MCF 10A (cell line): ENCODE measurements around the gene SPIC. TPM values are rescaled to one million over a fixed set of nuclear protein-coding genes. Genes with fewer than 3 reads are reported as not detected.

Experiments
- BruUV-seq: library from RNA; stranded (reverse); fragments of 400-500 nt; replicated peaks from 2 replicates; lab custom pipeline; 2021; lab: Mats Ljungman, UMichigan
- CTCF ChIA-PET: fragments of 300-600 bp; sonication (Branson Sonifier 250); formaldehyde crosslinking; extraction: SDS; loops from one replicate; lab custom pipeline; 2021; ENCODE audit warnings: antibody characterized with exemption, inconsistent platforms; lab: Yijun Ruan, JAX
- POLR2A ChIA-PET: fragments of 300-600, 350-650 bp; sonication (Branson Sonifier 250); formaldehyde crosslinking; extraction: SDS; loops from one replicate; lab custom pipeline; 2020; ENCODE audit warnings: antibody characterized with exemption, inconsistent platforms; lab: Yijun Ruan, JAX
- DNase-seq: peaks from one replicate; pipeline ENCODE4 v3.0.0-alpha.2; 2018; ENCODE audit not compliant: unreplicated experiment
- H3K27ac Mint-ChIP-seq: one replicate; pipeline ENCODE4 v1.8.0; 2022; ENCODE audit warnings: mild to moderate bottlenecking, low read depth, mixed read lengths; ENCODE audit not compliant: unreplicated experiment
- H3K27me3 Mint-ChIP-seq: one replicate; pipeline ENCODE4 v1.8.0; 2022; ENCODE audit warnings: mixed read lengths; ENCODE audit not compliant: insufficient read depth, unreplicated experiment
- H3K36me3 Mint-ChIP-seq: one replicate; pipeline ENCODE4 v1.8.0; 2022; ENCODE audit warnings: mild to moderate bottlenecking, moderate library complexity, mixed read lengths; ENCODE audit not compliant: insufficient read depth, unreplicated experiment
- H3K4me1 Mint-ChIP-seq: one replicate; pipeline ENCODE4 v1.8.0; 2022; ENCODE audit warnings: mixed read lengths; ENCODE audit not compliant: insufficient read depth, unreplicated experiment
- H3K4me3 Mint-ChIP-seq: one replicate; pipeline ENCODE4 v1.8.0; 2022; ENCODE audit warnings: mild to moderate bottlenecking, moderate library complexity, mixed read lengths; ENCODE audit not compliant: unreplicated experiment
- H3K9me3 Mint-ChIP-seq: one replicate; pipeline ENCODE4 v1.8.0; 2022; ENCODE audit warnings: mixed read lengths; ENCODE audit not compliant: unreplicated experiment
- CTCF ChIP-seq: fragments of 200-600 bp; IDR thresholded peaks from one replicate; pipeline ENCODE4 v1.8.0; 2022; ENCODE audit warnings: antibody characterized with exemption, mild to moderate bottlenecking; ENCODE audit not compliant: unreplicated experiment
- intact Hi-C: fragments of 100-400 bp; cut with micrococcal nuclease; formaldehyde crosslinking; loops from 2 replicates; pipeline ENCODE4 v1.14.1; 2022
- total RNA-seq: library from RNA; stranded (reverse); gene quantifications from 2 replicates; pipeline ENCODE4 v1.2.3, GENCODE V29; 2022

SPIC gene
- total RNA-seq, 1 experiment from 2014 or later: not detected

DNA sequence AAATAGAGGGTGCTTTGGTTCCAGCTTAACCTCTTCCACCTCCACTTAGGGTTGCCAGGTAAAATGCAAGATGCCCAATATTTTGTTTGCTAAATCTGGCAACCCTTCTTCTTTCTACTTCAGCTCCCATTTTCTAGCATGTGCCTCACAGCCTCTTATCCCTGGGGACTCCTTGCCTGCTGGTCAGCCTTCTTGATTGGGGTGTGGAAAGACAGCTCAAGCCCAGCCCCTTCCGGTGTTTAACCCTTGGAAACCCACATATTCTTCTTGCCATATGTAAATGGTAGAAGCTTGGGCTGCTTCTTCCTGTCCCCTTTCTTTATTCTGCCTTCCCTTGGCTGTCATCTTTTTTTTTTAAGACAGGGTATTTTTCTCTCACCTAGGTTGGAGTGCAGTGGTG lies 5.7 kb downstream of the SPIC start:
- Mint-ChIP-seq H3K36me3 (no peaks in the 10 kb centered on the region), H3K4me1 (no peaks in the 10 kb centered on the region), H3K9me3 (no peaks in the 10 kb centered on the region), H3K27me3 (no peaks in the 10 kb centered on the region), H3K27ac (no peak overlapping the region), H3K4me3 (no peak overlapping the region)
- ChIA-PET POLR2A (no interaction called here), CTCF (interaction anchor here (0.6 to 0.7 kb wide), 4 partner anchors 18 to 1004 kb away, joined by 3 to 4 read pairs (median 4); no protein-coding TSS in a partner anchor)
- no peak for TF ChIP-seq CTCF
- no TSS peak for BruUV-seq
- no peak for DNase-seq
- intact Hi-C loops: no loop called here

- POLR2A ChIA-PET: no interaction called here
- no peak for DNase-seq
- H3K27ac Mint-ChIP-seq: no peak overlapping the region
- H3K36me3 Mint-ChIP-seq: no peaks in the 10 kb centered on the region
- H3K4me1 Mint-ChIP-seq: no peaks in the 10 kb centered on the region
- intact Hi-C loops: no loop called here
- H3K4me3 Mint-ChIP-seq: no peak overlapping the region
- H3K9me3 Mint-ChIP-seq: no peaks in the 10 kb centered on the region
- H3K27me3 Mint-ChIP-seq: no peaks in the 10 kb centered on the region
- CTCF ChIA-PET: interaction anchor here (0.7 kb wide), 1 partner anchor 1398 kb away, joined by 3 read pairs; no protein-coding TSS in a partner anchor
- no peak for TF ChIP-seq CTCF
- no TSS peak for BruUV-seq
Measured at GRCh38 chr12:101485021-101485420, 9.9 kb downstream of the SPIC start.

GRCh38 chr12:101488469-101488868 lies 13.3 kb downstream of the SPIC start:
- ChIA-PET POLR2A (no interaction called here), CTCF (interaction anchor here (0.6 to 1.0 kb wide), 2 partner anchors 75 to 342 kb away, joined by 3 to 4 read pairs; no protein-coding TSS in a partner anchor)
- Mint-ChIP-seq H3K27me3 (no peaks in the 10 kb centered on the region), H3K4me3 (no peak overlapping the region), H3K9me3 (no peaks in the 10 kb centered on the region), H3K36me3 (no peaks in the 10 kb centered on the region), H3K4me1 (no peaks in the 10 kb centered on the region), H3K27ac (no peak overlapping the region)
- BruUV-seq: no TSS peak
- no peak for DNase-seq
- no peak for TF ChIP-seq CTCF
- intact Hi-C loops: no loop called here

DNA sequence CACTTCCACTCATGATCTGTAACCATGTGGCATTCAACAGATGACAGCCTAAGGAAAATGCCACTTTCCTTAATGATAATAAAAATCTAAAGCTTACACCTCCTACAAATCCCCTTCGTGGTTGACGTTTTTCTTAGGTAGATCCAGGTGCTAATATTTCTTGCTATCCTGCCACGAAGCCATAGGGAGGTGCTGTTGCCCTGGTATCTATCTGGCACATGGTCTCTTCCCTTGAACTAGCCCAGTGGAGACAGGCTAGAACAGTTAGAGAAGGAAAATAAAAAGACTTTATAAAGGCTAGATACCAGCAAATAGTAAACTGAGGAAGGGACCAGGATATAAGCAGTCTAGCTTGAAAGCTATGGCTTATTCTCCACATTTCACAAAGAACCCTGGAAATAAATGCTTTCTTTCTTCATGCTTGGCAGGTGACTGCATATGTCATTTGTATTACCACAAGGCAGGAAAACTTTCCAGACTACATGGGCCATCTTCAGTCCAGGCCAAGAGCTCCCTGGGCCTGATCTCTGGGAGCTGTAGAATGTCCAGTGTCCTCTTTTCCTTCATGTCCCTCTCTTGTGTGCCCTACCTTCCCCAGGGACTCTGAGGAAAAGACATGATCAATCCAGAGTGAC lies 15.3 kb downstream of the SPIC start:
- Mint-ChIP-seq H3K36me3 (no peaks in the 10 kb centered on the region), H3K27ac (no peak overlapping the region), H3K4me1 (no peaks in the 10 kb centered on the region), H3K4me3 (no peak overlapping the region), H3K27me3 (no peaks in the 10 kb centered on the region), H3K9me3 (no peaks in the 10 kb centered on the region)
- peak; percentile 38 for TF ChIP-seq CTCF
- peak; percentile 62 for DNase-seq
- POLR2A ChIA-PET: no interaction called here
- CTCF ChIA-PET: interaction anchor here (0.6 to 1.3 kb wide), 14 partner anchors 9 to 365 kb away, joined by 3 to 5 read pairs (median 3); no protein-coding TSS in a partner anchor
- intact Hi-C loops: loop anchor here (2.0 kb wide), 1 partner anchor 268 kb away; no protein-coding TSS in a partner anchor
- no TSS peak for BruUV-seq
